ENCODE measurements around the gene CDK14.

DNA sequence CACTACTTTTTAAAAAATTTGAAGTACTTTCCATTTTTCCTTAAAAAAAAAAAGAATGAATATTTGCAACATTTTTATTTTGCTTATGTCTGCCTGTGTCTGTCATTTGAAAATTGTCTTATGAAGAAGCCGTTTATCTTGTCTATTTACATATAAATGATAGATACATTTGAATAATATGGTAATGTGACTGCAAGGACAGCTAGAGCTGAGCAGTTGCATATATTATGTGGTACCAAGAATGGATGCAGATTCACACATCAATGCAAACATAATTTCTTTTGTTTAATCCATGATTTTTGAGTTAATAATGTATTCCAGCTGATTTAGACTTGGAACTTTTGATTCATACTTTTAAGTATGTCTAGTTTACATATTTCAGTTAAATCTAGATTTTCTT, 268.0 kb downstream of the CDK14 start:
- TF ChIP-seq, protein P1, sequence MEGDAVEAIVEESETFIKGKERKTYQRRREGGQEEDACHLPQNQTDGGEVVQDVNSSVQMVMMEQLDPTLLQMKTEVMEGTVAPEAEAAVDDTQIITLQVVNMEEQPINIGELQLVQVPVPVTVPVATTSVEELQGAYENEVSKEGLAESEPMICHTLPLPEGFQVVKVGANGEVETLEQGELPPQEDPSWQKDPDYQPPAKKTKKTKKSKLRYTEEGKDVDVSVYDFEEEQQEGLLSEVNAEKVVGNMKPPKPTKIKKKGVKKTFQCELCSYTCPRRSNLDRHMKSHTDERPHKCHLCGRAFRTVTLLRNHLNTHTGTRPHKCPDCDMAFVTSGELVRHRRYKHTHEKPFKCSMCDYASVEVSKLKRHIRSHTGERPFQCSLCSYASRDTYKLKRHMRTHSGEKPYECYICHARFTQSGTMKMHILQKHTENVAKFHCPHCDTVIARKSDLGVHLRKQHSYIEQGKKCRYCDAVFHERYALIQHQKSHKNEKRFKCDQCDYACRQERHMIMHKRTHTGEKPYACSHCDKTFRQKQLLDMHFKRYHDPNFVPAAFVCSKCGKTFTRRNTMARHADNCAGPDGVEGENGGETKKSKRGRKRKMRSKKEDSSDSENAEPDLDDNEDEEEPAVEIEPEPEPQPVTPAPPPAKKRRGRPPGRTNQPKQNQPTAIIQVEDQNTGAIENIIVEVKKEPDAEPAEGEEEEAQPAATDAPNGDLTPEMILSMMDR (conservative IDR thresholded peaks at IDR 0.05) = no peak
- no peak for TF ChIP-seq EZH2 (IDR thresholded peaks at IDR 0.05; ENCODE audit: low read depth)
